Stimulated activated CD8-positive, alpha-beta memory T cell treated with anti-CD3 and anti-CD28 coated beads, Interleukin-7, amount 100 ng/mL, for 48 hours (primary cell): Measurements from ENCODE around the gene CCDC63.

Experiments
- DNase-seq, 2 donors: peaks; one replicate each; pipeline ENCODE4 v3.0.0-alpha.2; 2020; ENCODE audit warnings: low read depth in 1 of 2; ENCODE audit errors: extremely low read depth in 1 of 2

The CCDC63 gene

GRCh38 chr12:110920324-110920910, 73.6 kb downstream of the CCDC63 start, which contains the start of gene MYL2:
MYL2 (minus strand) TSS chr12:110920579; CDS start chr12:110920529, 50 bp downstream.
- DNase-seq = no peak

GRCh38 chr12:110921262-110921661, 74.5 kb downstream of the CCDC63 start:
- no peak for DNase-seq

GRCh38 chr12:110922652-110923051, 75.9 kb downstream of the CCDC63 start:
- DNase-seq = no peak

GRCh38 chr12:110923192-110923591, 76.4 kb downstream of the CCDC63 start:
- no peak for DNase-seq

GRCh38 chr12:110923692-110924334, 77.0 kb downstream of the CCDC63 start:
- no peak for DNase-seq

GRCh38 chr12:110927546-110927945, 80.8 kb downstream of the CCDC63 start:
- DNase-seq = no peak

- DNase-seq = no peak
Measured at GRCh38 chr12:110928700-110929099, 81.9 kb downstream of the CCDC63 start.

GRCh38 chr12:110929818-110930217, 83.0 kb downstream of the CCDC63 start:
- DNase-seq = no peak

GRCh38 chr12:110930348-110931314, 83.8 kb downstream of the CCDC63 start:
- no peak for DNase-seq

GRCh38 chr12:110931315-110931728, 84.5 kb downstream of the CCDC63 start:
- DNase-seq = no peak

GRCh38 chr12:110932046-110932445, 85.3 kb downstream of the CCDC63 start:
- no peak for DNase-seq

- DNase-seq = no peak
Measured at GRCh38 chr12:110933326-110933974, 86.7 kb downstream of the CCDC63 start.

GRCh38 chr12:110934093-110934852, 87.5 kb downstream of the CCDC63 start:
- no peak for DNase-seq

- no peak for DNase-seq
Measured at GRCh38 chr12:110935588-110935987, 88.8 kb downstream of the CCDC63 start.

GRCh38 chr12:110936367-110937103, 89.7 kb downstream of the CCDC63 start:
- no peak for DNase-seq

GRCh38 chr12:110937104-110937641, 90.4 kb downstream of the CCDC63 start:
- peak; percentile 5 to 15 for DNase-seq

- no peak for DNase-seq
Measured at GRCh38 chr12:110940296-110940695, 93.5 kb downstream of the CCDC63 start.

- no peak for DNase-seq
Measured at GRCh38 chr12:110940933-110941332, 94.1 kb downstream of the CCDC63 start.

GRCh38 chr12:110941391-110941790, 94.6 kb downstream of the CCDC63 start:
- no peak for DNase-seq
